KOPT-K1 (cell line): ENCODE data around the gene ZSWIM4.
"Not testable (repeated sequence)": the region's sequence is repeated elsewhere in the genome, so short reads cannot be mapped to it uniquely, and the experiment has no call there.

Experiments used
- H3K27ac ChIP-seq: fragments of 200-600 bp; sonication (generic); 2 replicates; pipeline ENCODE4 v1.5.1; 2016; ENCODE audit warnings: antibody characterized with exemption, mild to moderate bottlenecking, low read depth, low read length; ENCODE audit not compliant: poor library complexity, severe bottlenecking
- H3K36me3 ChIP-seq: fragments of 200-600 bp; sonication (generic); 2 replicates; pipeline ENCODE4 v1.5.1; 2017; ENCODE audit warnings: antibody characterized with exemption, mild to moderate bottlenecking, low read length, moderate library complexity; ENCODE audit not compliant: insufficient read depth
- H3K9me3 ChIP-seq: fragments of 200-600 bp; sonication (generic); 2 replicates; pipeline ENCODE4 v1.5.1; 2017; ENCODE audit warnings: antibody characterized with exemption, low read length, mild to moderate bottlenecking; ENCODE audit not compliant: insufficient read depth, poor library complexity, severe bottlenecking

Gene ZSWIM4

GRCh38 chr19:13765395-13766094, 29.7 kb upstream of the ZSWIM4 start:
- Histone ChIP-seq H3K9me3 (no peaks in the 10 kb centered on the region), H3K27ac (no peak overlapping the region), H3K36me3 (peaks cover 55% of the 10 kb centered on the region)

- H3K36me3 ChIP-seq = peaks cover 56% of the 10 kb centered on the region
- no peak overlapping the region for H3K27ac ChIP-seq
- H3K9me3 ChIP-seq = no peaks in the 10 kb centered on the region
Measured at GRCh38 chr19:13766095-13766481, 29.2 kb upstream of the ZSWIM4 start.

DNA sequence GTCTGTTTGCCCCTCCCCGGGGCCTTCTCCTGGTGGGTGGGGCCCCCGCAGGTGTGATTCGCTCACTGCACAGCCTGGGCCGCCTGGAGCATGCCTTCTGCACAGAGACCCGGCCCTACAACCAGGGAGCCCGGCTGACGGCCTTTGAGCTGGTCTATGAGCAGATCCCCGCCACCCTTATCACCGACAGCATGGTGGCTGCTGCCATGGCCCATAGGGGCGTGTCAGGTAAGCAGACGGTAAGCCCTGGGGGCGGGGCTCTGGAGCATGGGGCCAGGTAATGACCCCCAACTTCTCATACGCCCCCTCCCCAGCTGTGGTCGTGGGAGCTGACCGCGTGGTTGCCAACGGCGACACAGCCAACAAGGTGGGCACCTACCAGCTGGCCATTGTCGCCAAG, 26.7 kb upstream of the ZSWIM4 start:
- Histone ChIP-seq H3K27ac (no peak overlapping the region), H3K36me3 (peaks cover 43% of the 10 kb centered on the region), H3K9me3 (no peaks in the 10 kb centered on the region)

DNA sequence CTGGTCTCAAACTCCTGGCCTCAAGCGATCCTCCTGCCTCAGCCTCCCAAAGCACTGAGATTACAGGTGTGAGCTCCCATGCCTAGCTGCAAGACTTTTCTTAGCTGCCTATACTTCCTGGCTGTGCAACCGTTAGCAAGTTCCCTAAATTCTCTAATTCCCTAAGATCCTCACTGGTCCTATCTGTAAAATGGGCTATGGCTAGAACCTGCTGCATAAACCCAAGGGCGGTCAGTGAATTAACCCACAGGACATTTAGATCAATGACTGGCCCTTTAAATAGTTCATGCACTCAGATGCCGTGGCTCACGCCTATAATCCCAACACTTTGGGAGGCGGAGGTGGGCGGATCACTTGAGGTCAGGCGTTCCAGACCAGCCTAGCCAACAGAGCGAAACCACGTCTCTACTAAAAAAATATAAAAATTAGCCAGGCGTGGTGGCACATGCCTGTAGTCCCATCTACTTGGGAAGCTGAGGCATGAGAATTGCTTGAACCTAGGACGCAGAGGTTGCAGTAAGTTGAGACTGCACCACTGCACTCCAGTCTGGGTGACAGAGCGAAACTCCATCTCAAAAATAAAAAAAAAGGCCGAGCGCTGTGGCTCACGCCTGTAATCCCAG, 25.1 kb upstream of the ZSWIM4 start:
- Histone ChIP-seq H3K36me3 (peaks cover 43% of the 10 kb centered on the region), H3K9me3 (no peaks in the 10 kb centered on the region), H3K27ac (no peak overlapping the region)

DNA sequence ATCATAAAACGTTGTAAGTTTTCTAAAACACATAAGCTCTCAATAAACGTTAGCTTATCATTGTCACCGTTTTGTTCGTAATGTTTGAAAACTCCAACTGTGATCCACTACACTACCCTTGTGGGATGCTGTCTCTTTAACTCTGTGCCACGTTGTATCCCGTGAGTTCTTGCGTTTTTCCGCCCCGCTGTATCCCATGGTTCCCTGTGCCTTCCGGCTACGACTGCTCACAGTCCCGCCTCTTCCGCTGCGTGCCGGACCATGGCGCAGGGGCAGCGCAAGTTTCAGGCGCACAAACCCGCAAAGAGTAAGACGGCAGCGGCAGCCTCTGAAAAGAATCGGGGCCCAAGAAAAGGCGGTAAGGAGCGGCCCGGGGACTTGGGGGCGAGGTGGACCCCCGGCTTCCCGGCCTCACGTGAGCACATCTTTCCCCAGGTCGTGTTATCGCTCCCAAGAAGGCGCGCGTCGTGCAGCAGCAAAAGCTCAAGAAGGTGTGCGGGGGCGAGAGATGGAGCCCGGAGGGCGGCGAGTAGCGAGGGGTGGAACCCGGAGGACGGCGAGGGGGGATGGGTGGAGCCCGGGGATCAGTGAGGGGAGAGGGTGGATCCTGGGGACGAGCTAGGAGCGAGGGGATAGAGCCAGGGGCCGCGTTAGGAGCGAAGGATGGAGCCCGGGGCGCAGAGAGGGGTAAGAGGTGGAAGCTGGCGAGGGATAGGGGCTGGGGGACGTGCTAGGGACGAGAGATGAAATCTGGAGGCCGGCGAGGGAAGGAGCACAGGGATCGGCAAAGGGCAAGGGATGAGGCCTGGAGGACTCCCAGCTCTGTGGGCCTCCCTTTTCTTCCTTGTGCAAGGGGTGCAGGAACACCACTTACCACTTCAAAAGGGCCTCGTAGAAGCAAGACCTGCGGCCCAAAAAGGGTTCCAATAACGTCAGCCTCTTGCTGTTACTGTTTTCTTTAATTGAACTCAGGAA, 20.7 kb upstream of the ZSWIM4 start, which contains the start of gene C19orf53:
Gene C19orf53, plus strand, starts transcription at position 240 of the 975 bp plus-strand sequence. Its CDS starts 22 bp downstream, at position 262.
- Histone ChIP-seq H3K9me3 (no peaks in the 10 kb centered on the region), H3K27ac (peak within 1 kb of the TSS; percentile 83), H3K36me3 (peaks cover 57% of the 10 kb centered on the region)

GRCh38 chr19:13778398-13778797, 16.8 kb upstream of the ZSWIM4 start:
- peaks cover 39% of the 10 kb centered on the region for H3K36me3 ChIP-seq
- H3K27ac ChIP-seq = no peak overlapping the region
- H3K9me3 ChIP-seq = no peaks in the 10 kb centered on the region

- H3K36me3 ChIP-seq = peaks cover 39% of the 10 kb centered on the region
- no peak overlapping the region for H3K27ac ChIP-seq
- H3K9me3 ChIP-seq = no peaks in the 10 kb centered on the region
Measured at GRCh38 chr19:13778847-13779246, 16.4 kb upstream of the ZSWIM4 start.

DNA sequence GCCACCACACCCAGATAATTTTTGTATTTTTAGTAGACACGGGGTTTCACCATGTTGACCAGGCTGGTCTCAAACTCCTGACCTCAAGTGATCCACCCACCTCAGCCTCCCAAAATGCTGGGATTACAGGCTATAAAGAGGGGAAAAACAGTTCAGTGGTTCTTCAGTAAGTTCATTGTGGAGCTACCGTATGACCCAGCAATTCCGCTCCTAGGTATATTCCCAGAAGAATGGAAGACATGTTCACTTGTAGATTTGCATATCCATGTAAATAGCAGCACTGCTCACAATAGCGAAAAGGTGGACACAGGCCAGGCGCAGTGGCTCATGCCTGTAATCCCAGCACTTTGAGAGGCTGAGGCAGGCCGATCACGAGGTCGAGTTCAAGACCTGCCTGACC, 15.4 kb upstream of the ZSWIM4 start:
- H3K27ac ChIP-seq, H3K9me3 ChIP-seq: not testable (repeated sequence)
- peaks cover 39% of the 10 kb centered on the region for H3K36me3 ChIP-seq

DNA sequence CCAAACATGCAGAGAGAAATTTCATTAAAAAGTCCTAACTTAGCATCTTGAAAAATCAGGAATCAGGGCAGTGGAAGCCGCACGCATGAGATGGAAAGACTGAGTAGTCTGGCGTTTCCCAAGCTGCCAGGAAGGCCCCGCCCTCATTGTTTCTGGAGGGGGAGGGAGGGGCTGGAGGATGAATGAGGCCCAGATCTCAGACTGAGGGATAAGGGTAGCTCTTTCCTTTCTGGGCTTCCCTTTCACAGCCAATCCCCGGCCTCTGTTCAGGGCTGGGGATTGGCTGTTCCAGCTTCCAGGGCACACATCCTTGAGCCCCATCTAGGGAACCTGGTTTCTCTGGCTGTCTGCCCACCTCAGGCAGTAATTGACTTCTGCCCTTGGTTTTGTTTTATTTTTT, 13.7 kb upstream of the ZSWIM4 start:
- Histone ChIP-seq H3K9me3 (no peaks in the 10 kb centered on the region), H3K36me3 (peaks cover 35% of the 10 kb centered on the region), H3K27ac (no peak overlapping the region)

- peaks cover 25% of the 10 kb centered on the region for H3K36me3 ChIP-seq
- no peak overlapping the region for H3K27ac ChIP-seq
- no peaks in the 10 kb centered on the region for H3K9me3 ChIP-seq
Measured at GRCh38 chr19:13782537-13782936, 12.7 kb upstream of the ZSWIM4 start.

DNA sequence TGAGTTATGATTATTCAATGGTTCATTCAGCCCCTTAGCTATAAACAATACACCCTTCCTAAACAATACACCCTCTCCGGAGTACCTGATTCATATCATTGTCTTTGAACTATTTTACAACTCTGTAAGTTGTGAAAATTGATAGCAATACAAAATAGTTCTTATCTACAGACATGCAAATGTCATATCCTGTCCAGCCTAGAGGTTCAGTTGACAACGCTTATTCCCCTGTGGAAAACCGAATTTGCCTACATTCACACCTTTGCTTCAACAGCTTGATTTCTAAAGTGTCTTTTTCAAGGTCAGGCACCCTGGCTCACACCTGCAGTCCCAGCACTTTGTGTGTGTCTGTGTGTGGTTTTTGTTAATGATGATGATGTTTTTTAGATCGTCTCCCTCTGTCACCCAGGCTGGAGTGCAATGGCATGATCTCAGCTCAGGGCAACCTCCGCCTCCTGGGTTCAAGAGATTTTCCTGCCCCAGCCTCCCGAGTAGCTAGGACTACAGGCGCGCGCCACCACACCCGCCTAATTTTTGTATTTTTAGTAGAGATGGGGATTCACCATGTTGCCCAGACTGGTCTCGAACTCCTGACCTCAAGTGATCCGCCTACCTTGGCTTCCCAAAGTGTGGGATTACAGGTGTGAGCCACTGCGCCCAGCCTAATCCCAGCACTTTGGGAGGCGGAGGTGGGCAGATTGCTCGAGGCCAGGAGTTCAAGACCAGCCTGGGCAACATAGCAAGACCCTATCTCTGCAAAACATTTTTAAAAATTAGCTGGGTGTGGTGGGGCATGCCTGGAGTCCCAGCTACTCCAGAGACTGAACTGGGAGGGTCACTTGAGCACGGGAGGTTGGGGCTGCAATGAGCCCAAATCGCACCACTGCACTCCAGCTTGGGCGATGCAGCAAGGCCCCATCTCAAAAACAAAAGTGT, 11.4 kb upstream of the ZSWIM4 start:
- H3K9me3 ChIP-seq = no peaks in the 10 kb centered on the region
- H3K36me3 ChIP-seq = peaks cover 12% of the 10 kb centered on the region
- H3K27ac ChIP-seq = no peak overlapping the region

GRCh38 chr19:13784731-13785452, 10.4 kb upstream of the ZSWIM4 start:
- Histone ChIP-seq H3K36me3 (peaks cover 1% of the 10 kb centered on the region; the same call in 1 of the 2 replicates), H3K9me3 (no peaks in the 10 kb centered on the region), H3K27ac (no peak overlapping the region)

- Histone ChIP-seq H3K9me3 (no peaks in the 10 kb centered on the region), H3K27ac (peak overlapping the region; percentile 80), H3K36me3 (no peaks in the 10 kb centered on the region)
Measured at GRCh38 chr19:13788991-13789390, 6.3 kb upstream of the ZSWIM4 start.

DNA sequence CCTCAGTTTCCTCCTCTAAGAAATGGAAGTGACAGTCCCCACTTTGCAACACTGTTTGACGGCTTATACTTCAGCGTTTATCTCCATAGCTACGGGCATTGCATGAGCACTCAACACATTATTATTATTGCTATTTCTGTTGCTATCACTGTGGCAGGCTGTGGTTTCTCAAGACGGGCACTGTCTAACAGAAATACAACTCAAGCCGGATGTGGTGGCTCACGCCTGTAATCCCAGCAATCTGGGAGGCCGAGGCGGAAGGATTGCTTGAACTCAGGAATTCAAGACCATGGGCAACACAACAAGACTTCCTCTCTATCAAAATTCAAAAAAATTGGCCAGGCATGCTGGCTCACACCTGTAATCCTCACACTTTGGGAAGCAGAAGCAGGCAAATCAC, 4.9 kb upstream of the ZSWIM4 start:
- Histone ChIP-seq H3K36me3 (no peaks in the 10 kb centered on the region), H3K9me3 (no peaks in the 10 kb centered on the region), H3K27ac (no peak overlapping the region)
